SJSA1 (cell line): ENCODE results near the gene CABCOCO1. TPM values are rescaled to one million over a fixed set of nuclear protein-coding genes. Genes with fewer than 3 reads are reported as not detected.
"Not testable (repeated sequence)": the region's sequence is repeated elsewhere in the genome, so short reads cannot be mapped to it uniquely, and the experiment has no call there.

Experiments
- DNase-seq, 2 experiments: peaks; one replicate each; pipeline ENCODE4 v3.0.0-alpha.2; 2015 to 2020; ENCODE audit warnings: low spot score in 2 of 2, low read depth in 1 of 2
- H3K27ac ChIP-seq: fragments of 250-450 bp; sonication (Bioruptor Pico); 2 replicates; pipeline ENCODE4 v1.5.1; 2020; ENCODE audit warnings: mild to moderate bottlenecking, moderate library complexity
- H3K27me3 ChIP-seq: fragments of 250-450 bp; sonication (Bioruptor Pico); replicated peaks from 2 replicates; pipeline ENCODE4 v1.5.1; 2020; ENCODE audit warnings: mild to moderate bottlenecking, moderate library complexity
- H3K36me3 ChIP-seq: fragments of 250-450 bp; sonication (Bioruptor Pico); 2 replicates; pipeline ENCODE4 v1.5.1; 2020; ENCODE audit warnings: mild to moderate bottlenecking
- H3K4me1 ChIP-seq: fragments of 250-450 bp; sonication (Bioruptor Pico); replicated peaks from 2 replicates; pipeline ENCODE4 v1.6.1; 2021; ENCODE audit warnings: mild to moderate bottlenecking
- H3K4me3 ChIP-seq: fragments of 250-450 bp; sonication (Bioruptor Pico); 2 replicates; pipeline ENCODE4 v1.5.1; 2020; ENCODE audit warnings: mild to moderate bottlenecking
- H3K9me3 ChIP-seq: fragments of 250-450 bp; sonication (Bioruptor Pico); replicated peaks from 2 replicates; pipeline ENCODE4 v1.5.1; 2020; ENCODE audit warnings: mild to moderate bottlenecking
- total RNA-seq: library from RNA; depleted of rRNA; stranded (reverse); fragments of >200 nt; shearing (Covaris generic); gene quantifications from 2 replicates; pipeline ENCODE4 v1.2.3, GENCODE V29; 2014

The CABCOCO1 gene
- total RNA-seq, 1 experiment from 2014 or later = 2.2 TPM

DNA sequence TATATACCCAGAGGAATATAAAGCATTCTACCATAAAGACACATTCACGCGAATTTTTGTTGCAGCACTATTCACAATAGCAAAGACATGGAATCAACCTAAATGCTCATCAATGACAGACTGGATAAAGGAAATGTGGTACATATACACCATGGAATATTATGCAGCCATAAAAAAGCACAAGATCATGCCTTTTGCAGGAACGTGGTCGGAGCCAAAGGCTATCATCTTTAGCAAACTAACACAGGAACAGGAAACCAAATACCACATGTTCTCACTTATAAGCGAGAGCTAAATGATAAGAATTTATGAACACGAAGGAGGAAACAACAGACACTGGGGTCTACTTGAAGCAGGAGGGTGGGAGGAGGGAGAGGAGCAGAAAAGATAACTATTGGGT lies 74.7 kb downstream of the CABCOCO1 start:
- not testable (repeated sequence) for H3K4me3 ChIP-seq, DNase-seq, H3K36me3 ChIP-seq, H3K27ac ChIP-seq, H3K9me3 ChIP-seq, H3K4me1 ChIP-seq, H3K27me3 ChIP-seq

DNA sequence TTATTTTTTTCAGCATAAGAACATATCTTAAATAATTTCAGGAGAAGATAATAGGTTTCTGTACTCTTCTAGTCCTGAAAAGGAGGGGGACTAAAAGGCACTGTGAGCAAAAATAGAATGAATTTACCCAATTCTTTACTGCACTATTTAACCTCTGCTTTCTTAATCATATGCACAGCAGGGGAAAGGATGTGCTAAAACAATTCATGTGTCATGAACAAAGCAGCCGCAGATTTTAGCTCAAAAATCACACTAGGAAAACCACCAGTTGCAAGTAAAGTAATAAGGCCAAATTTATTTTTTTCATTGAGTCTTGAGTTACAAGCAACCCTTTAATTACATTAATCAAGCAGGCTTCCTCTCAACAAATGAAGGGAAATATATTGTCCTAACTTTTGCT lies 80.1 kb downstream of the CABCOCO1 start:
- H3K9me3 ChIP-seq = no peaks in the 10 kb centered on the region
- DNase-seq = no peak
- no peak overlapping the region for H3K27ac ChIP-seq

DNA sequence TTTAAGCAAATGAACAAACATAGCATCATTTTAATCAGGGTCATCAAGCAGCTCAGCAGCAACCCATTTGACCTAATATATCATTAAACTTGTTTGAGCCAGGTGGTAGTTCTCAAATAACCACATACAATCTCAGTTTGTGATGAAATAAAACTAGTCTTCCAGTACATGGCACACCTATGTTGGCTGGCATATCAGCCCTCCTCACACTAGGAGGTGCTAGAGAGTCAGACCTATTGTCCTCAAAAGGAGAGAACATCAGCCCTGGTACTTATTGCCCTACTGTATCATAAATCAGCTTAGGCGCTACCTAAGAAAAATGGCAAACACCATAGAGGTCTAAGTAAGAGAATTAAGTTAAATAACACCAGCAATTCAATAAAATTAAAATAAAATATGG lies 81.7 kb downstream of the CABCOCO1 start:
- Histone ChIP-seq H3K36me3 (no peaks in the 10 kb centered on the region), H3K9me3 (no peaks in the 10 kb centered on the region), H3K27ac (no peak overlapping the region), H3K27me3 (no peaks in the 10 kb centered on the region), H3K4me1 (0 out of 2 replicates have a peak, but pooled peaks cover 7% of the 10 kb centered on the region), H3K4me3 (no peak overlapping the region)
- no peak for DNase-seq

More for the DNA sequence above, 80.1 kb downstream of the CABCOCO1 start:
- 0 out of 2 replicates have a peak, but pooled peaks cover 2% of the 10 kb centered on the region for H3K4me1 ChIP-seq
- no peaks in the 10 kb centered on the region for H3K36me3 ChIP-seq
- no peak overlapping the region for H3K4me3 ChIP-seq
- no peaks in the 10 kb centered on the region for H3K27me3 ChIP-seq

DNA sequence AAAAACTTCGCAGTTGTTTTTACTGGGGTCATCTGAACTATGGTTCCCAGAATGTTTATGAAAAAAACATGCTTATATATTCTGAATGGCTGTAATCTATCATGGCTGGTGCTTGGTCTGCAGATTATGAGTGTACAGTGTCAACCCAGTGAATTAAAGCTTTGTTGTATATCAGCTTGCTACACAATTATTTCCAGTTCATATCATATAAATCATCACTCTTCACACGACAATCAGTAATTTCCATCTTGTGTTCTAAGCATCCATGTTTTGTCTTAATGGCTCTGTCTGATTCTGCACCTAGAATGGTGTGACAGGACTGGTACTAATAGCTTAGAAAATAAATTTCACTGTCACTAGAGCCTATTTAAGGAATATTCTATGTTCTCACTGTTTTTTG lies 83.6 kb downstream of the CABCOCO1 start:
- DNase-seq = no peak
- Histone ChIP-seq H3K36me3 (no peaks in the 10 kb centered on the region), H3K4me3 (no peak overlapping the region), H3K9me3 (no peaks in the 10 kb centered on the region), H3K27me3 (no peaks in the 10 kb centered on the region), H3K27ac (no peak overlapping the region), H3K4me1 (peaks cover 11% of the 10 kb centered on the region)

DNA sequence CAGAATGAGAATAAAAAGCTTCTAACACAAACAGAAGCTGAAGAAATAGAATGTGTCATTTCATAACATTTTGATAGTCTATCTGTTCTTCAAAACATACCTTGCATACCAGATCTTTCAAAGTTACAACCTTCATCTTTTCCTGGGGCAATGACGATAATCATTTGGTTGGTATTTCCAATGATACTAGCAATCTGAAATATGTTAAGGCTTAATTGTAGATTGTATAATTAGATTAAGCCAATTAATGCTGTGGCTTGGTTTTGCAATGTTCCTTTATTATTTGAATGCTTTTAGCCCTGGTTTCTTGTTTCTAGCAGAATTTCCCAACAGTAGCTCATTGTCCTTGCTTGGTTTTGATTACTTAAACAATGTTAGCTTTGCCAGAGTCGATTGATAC lies 84.6 kb downstream of the CABCOCO1 start:
- Histone ChIP-seq H3K27me3 (no peaks in the 10 kb centered on the region), H3K27ac (no peak overlapping the region)

DNA sequence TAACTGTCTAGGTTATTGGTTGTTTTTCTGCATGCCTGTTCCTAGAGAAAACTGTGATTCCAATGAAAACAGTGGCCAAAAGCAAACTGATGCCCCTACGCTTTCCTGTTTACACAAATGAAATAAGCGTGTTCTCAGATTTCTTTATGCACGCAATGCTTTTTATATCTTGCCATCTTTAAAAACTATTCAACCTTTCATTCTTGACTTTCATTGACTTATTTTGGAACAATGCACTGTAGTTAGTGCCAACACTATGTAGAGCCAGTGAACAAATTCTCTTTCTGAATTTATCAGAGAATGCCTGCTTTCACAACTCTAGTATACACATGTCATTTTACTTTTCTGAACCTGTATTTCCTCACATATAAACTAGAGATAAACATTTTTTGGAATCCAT lies 86.6 kb downstream of the CABCOCO1 start:
- H3K27ac ChIP-seq = no peak overlapping the region
- peaks cover 36% of the 10 kb centered on the region for H3K4me1 ChIP-seq
- H3K36me3 ChIP-seq = no peaks in the 10 kb centered on the region
- no peak overlapping the region for H3K4me3 ChIP-seq
- no peaks in the 10 kb centered on the region for H3K27me3 ChIP-seq
- DNase-seq = no peak
- no peaks in the 10 kb centered on the region for H3K9me3 ChIP-seq

More for the DNA sequence above, 84.6 kb downstream of the CABCOCO1 start:
- Histone ChIP-seq H3K36me3 (no peaks in the 10 kb centered on the region), H3K4me3 (no peak overlapping the region), H3K4me1 (peaks cover 20% of the 10 kb centered on the region), H3K9me3 (no peaks in the 10 kb centered on the region)
- DNase-seq = no peak

DNA sequence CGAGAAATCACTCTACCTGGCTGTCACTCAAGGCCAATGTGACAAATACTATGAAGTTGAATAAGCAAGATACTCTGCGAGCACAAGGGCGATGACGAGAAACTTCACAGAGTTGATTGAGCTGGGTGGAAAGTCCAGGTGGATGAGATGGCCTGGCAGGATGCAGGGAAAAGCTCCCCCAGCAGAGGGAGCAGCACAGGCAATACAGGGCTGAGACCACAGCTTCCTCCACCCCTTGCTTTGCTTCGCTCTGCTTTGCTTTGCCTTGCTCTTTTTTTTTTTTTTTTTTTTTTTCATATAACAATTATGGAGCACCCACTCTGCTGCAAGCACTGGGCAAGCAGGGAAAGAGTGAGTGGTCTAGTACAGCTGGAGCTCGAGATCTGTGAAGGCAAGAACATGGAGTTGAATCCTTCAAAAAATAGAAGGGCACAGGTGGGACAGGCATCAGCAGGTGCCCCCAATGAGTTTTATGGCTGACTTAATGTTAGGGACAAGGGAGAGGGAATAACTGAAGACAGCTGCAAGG lies 88.3 kb downstream of the CABCOCO1 start:
- DNase-seq = peak; percentile 61 to 77
- H3K9me3 ChIP-seq = no peaks in the 10 kb centered on the region
- no peaks in the 10 kb centered on the region for H3K36me3 ChIP-seq
- H3K27me3 ChIP-seq = no peaks in the 10 kb centered on the region
- H3K27ac ChIP-seq = peak overlapping the region; percentile 83
- H3K4me1 ChIP-seq = peaks cover 53% of the 10 kb centered on the region
- no peak overlapping the region for H3K4me3 ChIP-seq

DNA sequence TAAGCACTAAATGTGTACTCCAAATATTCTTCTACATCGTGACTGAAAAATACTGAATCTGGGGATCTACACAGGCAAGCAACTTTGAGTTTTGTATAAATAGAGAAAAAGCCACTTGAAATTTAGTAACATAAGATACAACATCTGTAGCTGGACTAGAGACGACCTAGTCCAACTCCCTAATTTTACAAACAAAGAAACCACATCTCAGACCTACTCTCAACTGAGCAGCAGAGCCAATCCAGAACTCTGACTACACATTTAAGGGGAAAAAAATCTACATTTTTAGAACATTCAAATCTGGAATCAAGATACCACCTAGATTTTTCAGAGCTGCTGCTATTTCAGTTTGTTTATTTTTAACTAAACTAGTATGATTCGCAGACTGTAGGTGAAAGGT lies 88.9 kb downstream of the CABCOCO1 start:
- Histone ChIP-seq H3K27ac (peak overlapping the region; percentile 83), H3K4me3 (no peak overlapping the region), H3K27me3 (no peaks in the 10 kb centered on the region), H3K9me3 (no peaks in the 10 kb centered on the region), H3K4me1 (peaks cover 53% of the 10 kb centered on the region), H3K36me3 (no peaks in the 10 kb centered on the region)
- no peak for DNase-seq

DNA sequence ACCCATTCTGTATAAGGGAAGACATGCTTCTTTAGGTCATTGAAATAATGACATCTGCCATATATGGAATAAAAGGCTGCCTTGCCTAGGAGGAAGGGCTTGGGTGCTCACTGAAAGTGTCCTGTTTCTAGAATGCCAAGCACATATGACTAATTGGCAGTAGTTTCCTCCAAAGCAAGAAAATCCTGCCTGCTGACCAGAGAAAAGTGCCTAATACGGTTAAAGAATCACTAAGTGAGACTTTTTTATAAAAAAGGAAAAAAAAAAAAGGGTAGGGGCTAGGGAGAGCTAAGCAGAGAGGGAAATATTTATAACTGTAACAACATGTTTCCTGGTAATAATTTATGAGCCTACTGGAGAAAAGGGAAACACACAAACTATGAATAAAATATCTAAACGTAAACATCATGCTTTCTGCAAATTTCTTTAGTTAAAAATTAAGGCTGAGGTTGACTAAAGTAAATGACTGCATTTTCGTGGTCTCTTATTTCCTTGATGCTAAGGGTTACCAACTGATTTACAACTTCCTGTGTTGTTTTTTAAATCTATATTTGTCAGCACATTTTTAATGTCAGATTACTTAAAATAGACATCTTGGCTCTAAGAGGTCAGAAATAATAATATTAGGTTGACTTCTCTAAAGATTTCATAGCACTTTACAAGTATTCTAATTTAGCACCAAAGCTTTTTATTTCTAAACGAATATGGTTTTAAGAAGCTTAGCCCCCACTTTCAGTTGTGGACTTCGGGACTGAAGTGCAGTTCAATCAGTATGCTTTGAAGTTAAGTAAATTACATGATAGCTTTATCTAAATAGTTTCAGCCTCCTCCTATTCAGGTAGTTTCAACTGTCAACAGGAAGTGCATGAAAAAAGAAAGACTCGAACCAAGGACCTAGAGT lies 89.6 kb downstream of the CABCOCO1 start:
- Histone ChIP-seq H3K27me3 (no peaks in the 10 kb centered on the region), H3K9me3 (no peaks in the 10 kb centered on the region), H3K4me1 (peaks cover 53% of the 10 kb centered on the region), H3K36me3 (no peaks in the 10 kb centered on the region), H3K27ac (peak overlapping the region; percentile 83), H3K4me3 (no peak overlapping the region)
- DNase-seq = peak; percentile 43 to 67

DNA sequence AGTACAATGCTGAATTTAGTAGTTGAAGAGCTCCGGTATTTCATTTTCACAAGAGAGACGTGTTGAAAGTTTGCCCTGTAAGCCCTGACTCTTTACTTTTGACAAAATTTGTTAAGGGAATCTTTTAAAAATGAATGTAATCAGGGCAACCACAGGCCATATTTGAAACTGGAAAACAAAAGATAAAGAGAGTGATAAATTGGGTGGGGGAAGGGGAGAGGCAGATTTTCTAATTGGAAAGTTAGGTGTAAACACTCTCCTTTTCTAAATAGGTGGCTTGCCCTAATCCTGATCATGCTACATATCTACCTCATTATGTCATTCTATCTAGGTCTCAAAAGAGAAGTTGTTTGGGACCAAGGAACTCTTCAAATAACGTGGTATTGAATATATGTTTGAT lies 90.7 kb downstream of the CABCOCO1 start:
- peak overlapping the region; percentile 83 for H3K27ac ChIP-seq
- no peaks in the 10 kb centered on the region for H3K27me3 ChIP-seq
- DNase-seq = no peak
- H3K9me3 ChIP-seq = no peaks in the 10 kb centered on the region
- no peak overlapping the region for H3K4me3 ChIP-seq
- H3K36me3 ChIP-seq = no peaks in the 10 kb centered on the region
- H3K4me1 ChIP-seq = peaks cover 62% of the 10 kb centered on the region

DNA sequence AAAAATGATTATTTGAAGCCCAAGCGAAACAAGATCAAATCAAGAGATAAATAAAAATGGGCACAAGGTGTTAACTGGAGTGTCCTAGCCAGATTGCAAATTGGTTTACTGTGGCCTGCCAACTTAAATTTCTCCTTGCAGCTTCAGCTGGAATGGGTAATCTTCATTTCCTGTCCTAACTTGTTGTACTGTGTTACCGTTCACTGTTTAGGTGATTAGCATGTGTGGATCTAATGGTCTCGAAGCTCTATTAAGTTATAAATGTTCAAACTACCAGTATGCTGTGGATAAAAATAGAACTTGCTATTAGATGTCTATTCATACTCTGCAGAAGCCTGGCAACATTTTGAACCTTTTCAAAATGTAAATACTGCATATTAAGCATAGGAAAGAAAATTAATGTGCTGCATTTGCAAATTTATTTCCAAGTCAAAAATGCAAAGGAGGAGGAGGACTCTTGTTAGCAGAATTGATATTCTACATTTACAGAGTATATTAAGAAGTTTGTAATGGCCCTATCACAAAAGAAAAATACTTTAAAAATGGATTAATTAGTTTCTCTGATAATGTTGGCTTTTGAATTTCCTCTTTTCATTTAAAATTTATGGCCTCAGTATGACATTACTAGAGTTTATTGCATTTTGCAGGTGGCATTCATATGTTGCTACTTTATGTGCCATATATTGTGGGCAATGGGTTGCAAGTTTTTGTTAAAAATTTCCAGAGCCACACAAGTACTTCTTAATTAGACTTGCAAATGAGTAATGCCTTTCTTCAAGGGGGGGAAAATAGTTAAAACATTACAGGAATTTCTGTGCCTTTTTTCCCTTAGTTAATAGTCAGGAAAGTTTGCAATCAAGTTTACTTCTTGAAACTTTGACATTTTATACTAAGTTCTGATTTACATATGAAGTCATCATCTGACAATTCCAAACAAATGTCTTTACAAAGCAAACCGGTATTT lies 92.1 kb downstream of the CABCOCO1 start:
- Histone ChIP-seq H3K27ac (no peak overlapping the region), H3K9me3 (no peaks in the 10 kb centered on the region)
- DNase-seq = peak in 1 of 2 experiments; percentile 16

DNA sequence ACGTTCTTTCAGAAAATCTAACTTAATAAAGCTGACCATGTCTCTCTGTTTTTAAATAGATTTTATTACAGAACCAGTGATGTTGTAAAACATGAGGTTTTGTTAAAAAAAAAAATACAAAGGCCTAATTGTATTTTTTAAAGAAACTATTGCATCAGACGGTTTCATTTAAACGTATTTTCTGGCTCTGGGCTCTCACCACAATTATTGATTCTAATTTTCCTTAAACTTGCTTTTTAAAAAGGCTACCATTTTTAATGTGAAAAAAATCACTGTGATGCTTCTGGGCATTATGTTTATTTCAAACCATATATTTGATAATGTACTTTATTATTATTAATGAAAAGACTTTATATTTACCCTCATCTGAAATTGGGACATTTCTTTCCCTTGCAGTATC lies 94.3 kb downstream of the CABCOCO1 start:
- no peak for DNase-seq
- Histone ChIP-seq H3K4me1 (peaks cover 66% of the 10 kb centered on the region), H3K4me3 (no peak overlapping the region), H3K27me3 (no peaks in the 10 kb centered on the region), H3K9me3 (no peaks in the 10 kb centered on the region), H3K36me3 (no peaks in the 10 kb centered on the region; the same call in 1 of the 2 replicates), H3K27ac (no peak overlapping the region)

More for the DNA sequence above, 92.1 kb downstream of the CABCOCO1 start:
- Histone ChIP-seq H3K27me3 (no peaks in the 10 kb centered on the region), H3K4me3 (no peak overlapping the region), H3K4me1 (peaks cover 57% of the 10 kb centered on the region), H3K36me3 (no peaks in the 10 kb centered on the region)

DNA sequence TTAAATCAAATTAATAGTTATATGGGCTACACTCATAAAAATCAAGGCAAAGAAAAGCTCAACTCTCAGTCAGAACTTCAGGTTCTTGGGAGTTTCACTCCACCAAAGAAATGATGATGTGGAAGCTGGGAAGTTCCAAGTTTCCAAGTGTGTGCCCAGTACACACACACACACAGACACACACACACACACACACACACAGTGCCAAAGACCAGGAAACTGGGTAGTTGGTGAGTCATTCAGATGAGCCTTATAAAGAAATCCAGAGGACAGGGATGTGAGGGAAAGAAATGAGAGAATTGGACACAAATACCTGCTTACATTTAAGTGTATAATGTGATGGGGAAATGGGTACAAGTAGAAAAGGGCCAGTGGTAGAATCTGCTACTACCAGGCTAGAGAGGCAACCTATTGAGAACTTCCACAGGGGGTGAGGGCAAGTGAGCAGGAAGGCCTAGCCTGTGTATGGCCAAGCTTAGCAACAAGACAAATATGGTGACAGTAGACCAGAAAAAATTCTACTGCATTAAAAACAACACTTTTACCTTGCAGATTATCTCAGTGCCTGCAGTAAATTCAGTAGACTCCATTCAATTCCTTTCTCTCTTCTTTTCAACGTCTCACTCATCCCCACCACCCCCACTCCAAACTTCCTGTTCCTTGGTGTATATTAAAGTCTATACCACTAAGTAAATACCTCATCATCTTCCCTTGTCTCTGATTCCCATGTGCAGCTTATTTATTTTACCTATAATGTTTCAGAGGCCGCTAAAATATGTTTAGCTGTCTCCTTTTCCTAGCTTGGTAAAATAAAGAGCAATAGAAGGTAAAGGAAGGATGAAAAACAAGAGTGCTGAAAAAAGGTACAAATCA lies 95.0 kb downstream of the CABCOCO1 start:
- peak; percentile 45 to 53 for DNase-seq
- peaks cover 60% of the 10 kb centered on the region for H3K4me1 ChIP-seq
- no peaks in the 10 kb centered on the region for H3K27me3 ChIP-seq
- no peak overlapping the region for H3K27ac ChIP-seq
- no peaks in the 10 kb centered on the region for H3K9me3 ChIP-seq
- H3K36me3 ChIP-seq = no peaks in the 10 kb centered on the region; the same call in 1 of the 2 replicates
- no peak overlapping the region for H3K4me3 ChIP-seq
